Measurements from ENCODE around the gene TBCC.

GRCh38 chr6:42764911-42765648 lies 19.2 kb upstream of the TBCC start:
- TF ChIP-seq POLR2A (IDR thresholded peaks at IDR 0.05; ENCODE audit: low read depth, low read length) (no peak), EP300 (IDR thresholded peaks at IDR 0.05; ENCODE audit: borderline replicate concordance in 1 of 2, control insufficient read depth in 1 of 2, low read depth in 2 of 2, low read length in 2 of 2) (no peak), ATF2 (IDR thresholded peaks at IDR 0.05; ENCODE audit: low read length) (no peak), CHD1 (IDR thresholded peaks at IDR 0.05; ENCODE audit: low read depth, low read length) (no peak), CTCF (IDR thresholded peaks at IDR 0.05 in 2 of 3, conservative IDR thresholded peaks at IDR 0.05 in 1 of 3; ENCODE audit: control insufficient read depth in 2 of 3, extremely low read depth in 1 of 3, insufficient read depth in 1 of 3, low read depth in 3 of 3, low read length in 3 of 3) (no peak), MAX (IDR thresholded peaks at IDR 0.05; ENCODE audit: low read depth, low read length) (no peak), CHD4 (IDR thresholded peaks at IDR 0.05) (no peak), MEF2A (IDR thresholded peaks at IDR 0.05; ENCODE audit: insufficient read depth, low read depth, low read length) (no peak), MYC (IDR thresholded peaks at IDR 0.05; ENCODE audit: insufficient read depth, insufficient read length, insufficient replicate concordance, low read length, severe bottlenecking) (no peak), CBX5 (IDR thresholded peaks at IDR 0.05; ENCODE audit: low read depth) (no peak), POLR2AphosphoS5 (IDR thresholded peaks at IDR 0.05; ENCODE audit: low read length) (no peak)
